H4 (cell line): ENCODE data around the gene POLR2C. TPM values are rescaled to one million over a fixed set of nuclear protein-coding genes. Genes with fewer than 3 reads are reported as not detected.

Experiments used
- DNase-seq: peaks from one replicate; pipeline ENCODE4 v3.0.0-alpha.2; 2015; ENCODE audit warnings: low spot score
- total RNA-seq: library from RNA; depleted of rRNA; stranded (reverse); fragments of >200 nt; shearing (Covaris generic); gene quantifications from 2 replicates; pipeline ENCODE4 v1.2.3, GENCODE V29; 2014

The POLR2C gene
- total RNA-seq, 1 experiment from 2014 or later: 201 TPM

- no peak for DNase-seq
These were observed 39.7 kb downstream of the POLR2C start for GRCh38 chr16:57502048-57502775.

GRCh38 chr16:57503366-57503765 lies 40.9 kb downstream of the POLR2C start:
- no peak for DNase-seq

GRCh38 chr16:57504001-57504400 lies 41.5 kb downstream of the POLR2C start:
- DNase-seq: no peak

GRCh38 chr16:57504491-57504890 lies 42.0 kb downstream of the POLR2C start:
- DNase-seq: no peak

- DNase-seq: no peak
These were observed 42.7 kb downstream of the POLR2C start for GRCh38 chr16:57505169-57505568.

GRCh38 chr16:57507136-57508034 lies 44.9 kb downstream of the POLR2C start:
- DNase-seq: no peak

- no peak for DNase-seq
These were observed 45.6 kb downstream of the POLR2C start for GRCh38 chr16:57508035-57508425.

- no peak for DNase-seq
These were observed 46.9 kb downstream of the POLR2C start for GRCh38 chr16:57509231-57509923.

GRCh38 chr16:57510016-57510871 lies 47.8 kb downstream of the POLR2C start:
- DNase-seq: no peak

GRCh38 chr16:57512296-57513001 lies 50.0 kb downstream of the POLR2C start:
- no peak for DNase-seq

GRCh38 chr16:57513371-57514102 lies 51.1 kb downstream of the POLR2C start:
- no peak for DNase-seq

GRCh38 chr16:57514371-57514770 lies 51.9 kb downstream of the POLR2C start:
- no peak for DNase-seq

GRCh38 chr16:57514791-57515600 lies 52.5 kb downstream of the POLR2C start:
- DNase-seq: no peak

- DNase-seq: no peak
These were observed 53.8 kb downstream of the POLR2C start for GRCh38 chr16:57516176-57516725.

- no peak for DNase-seq
These were observed 54.3 kb downstream of the POLR2C start for GRCh38 chr16:57516773-57517172.

- DNase-seq: no peak
These were observed 55.2 kb downstream of the POLR2C start for GRCh38 chr16:57517397-57518367.

- no peak for DNase-seq
These were observed 56.0 kb downstream of the POLR2C start for GRCh38 chr16:57518520-57518919.

GRCh38 chr16:57518922-57519321 lies 56.4 kb downstream of the POLR2C start:
- DNase-seq: no peak
